HG02870 (cell line): Measurements from ENCODE around the gene MIP.
"Not testable (repeated sequence)": the region's sequence is repeated elsewhere in the genome, so short reads cannot be mapped to it uniquely, and the experiment has no call there.

ENCODE experiments used
- ATAC-seq: cut with Tn5 transposase; IDR thresholded peaks from one replicate; pipeline ENCODE4 v1.9.1; 2021; ENCODE audit warnings: mild to moderate bottlenecking, moderate library complexity; ENCODE audit not compliant: unreplicated experiment

Gene MIP

DNA sequence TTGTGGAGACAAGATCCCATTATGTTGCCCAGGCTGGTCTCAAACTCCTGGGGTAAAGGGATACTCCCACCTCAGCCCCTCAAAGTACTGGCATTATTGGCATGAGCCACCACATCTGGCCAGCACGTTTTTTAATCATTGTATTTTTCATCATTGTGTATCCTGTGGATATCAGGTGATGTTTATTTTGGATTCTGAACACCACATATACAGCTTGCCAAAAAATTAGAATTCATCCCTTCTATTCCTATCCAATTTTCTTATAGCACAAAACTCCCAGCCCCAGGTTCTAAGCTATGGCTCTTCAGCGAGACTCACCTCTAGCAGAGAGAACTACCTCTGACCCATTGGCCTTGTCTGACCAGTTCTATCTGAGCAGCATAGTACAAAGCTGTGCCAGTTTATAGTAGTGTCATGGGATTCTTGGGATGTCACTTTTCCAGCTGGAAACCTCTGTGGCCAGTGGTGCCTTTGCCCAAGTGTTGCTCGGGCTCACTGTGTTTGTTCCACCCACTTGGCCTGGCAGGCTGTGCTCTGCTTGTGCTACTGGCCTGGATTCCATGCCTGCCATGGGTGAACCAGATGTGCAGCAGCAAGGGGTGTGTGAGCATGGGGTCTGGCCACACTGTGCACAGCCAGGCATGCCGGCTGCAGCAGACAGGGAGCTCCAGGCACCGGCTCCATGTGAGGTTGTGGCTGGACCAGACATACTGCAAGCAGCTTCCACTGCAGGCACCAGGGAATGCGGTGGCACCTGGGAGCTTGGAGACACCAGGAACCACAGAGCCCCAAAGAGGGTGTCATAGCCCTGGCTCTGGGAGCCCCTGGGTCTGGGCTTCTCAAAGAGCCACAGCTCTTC, 42.4 kb downstream of the MIP start:
- no peak for ATAC-seq

- ATAC-seq = no peak
These were observed 43.7 kb downstream of the MIP start for GRCh38 chr12:56410768-56411167.

DNA sequence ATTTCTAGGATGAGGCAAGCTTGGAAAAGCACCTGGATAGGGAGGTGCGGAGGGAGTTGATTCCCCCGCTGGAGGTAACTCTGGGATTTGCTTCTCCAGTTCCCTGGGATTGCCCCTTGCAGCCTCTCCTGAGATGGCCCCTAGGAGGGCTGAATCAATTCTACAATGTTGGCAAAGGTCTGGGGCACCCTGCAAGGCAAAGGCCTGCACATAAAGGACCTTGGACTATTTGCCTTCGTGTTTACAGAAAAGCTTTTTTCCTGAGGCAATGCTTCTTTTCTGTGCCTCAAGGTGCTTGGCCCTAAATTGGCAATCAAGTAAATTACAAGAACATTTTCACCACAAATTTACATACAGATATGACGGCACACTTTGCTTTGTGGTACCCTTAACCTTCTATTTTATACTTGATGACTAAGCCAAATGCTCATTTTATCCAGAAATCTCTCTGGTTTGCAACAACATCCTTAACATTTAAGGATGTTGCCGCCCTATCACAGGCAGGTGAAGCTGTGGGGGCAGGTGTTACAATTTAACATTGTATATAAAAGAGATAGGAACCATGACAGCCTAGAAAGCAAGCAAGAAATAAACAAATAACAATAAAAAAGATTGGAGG, 45.5 kb downstream of the MIP start:
- ATAC-seq = no peak

GRCh38 chr12:56404227-56404626, 50.2 kb downstream of the MIP start:
- ATAC-seq = not testable (repeated sequence)

DNA sequence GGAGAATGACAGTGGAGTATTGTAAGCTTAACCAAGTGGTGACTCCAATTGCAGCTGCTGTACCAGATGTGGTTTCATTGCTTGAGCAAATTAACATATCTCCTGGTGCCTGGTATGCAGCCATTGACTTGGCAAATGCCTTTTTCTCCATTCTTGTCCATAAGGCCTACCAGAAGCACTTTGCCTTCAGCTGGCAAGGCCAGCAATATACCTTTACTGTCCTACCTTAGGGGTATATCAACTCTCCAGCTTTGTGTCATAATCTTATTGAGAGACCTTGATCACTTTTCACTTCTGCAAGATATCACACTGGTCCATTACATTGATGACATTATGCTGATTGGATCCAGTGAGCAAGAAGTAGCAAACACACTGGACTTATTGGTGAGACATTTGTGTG, 52.8 kb downstream of the MIP start:
- not testable (repeated sequence) for ATAC-seq

DNA sequence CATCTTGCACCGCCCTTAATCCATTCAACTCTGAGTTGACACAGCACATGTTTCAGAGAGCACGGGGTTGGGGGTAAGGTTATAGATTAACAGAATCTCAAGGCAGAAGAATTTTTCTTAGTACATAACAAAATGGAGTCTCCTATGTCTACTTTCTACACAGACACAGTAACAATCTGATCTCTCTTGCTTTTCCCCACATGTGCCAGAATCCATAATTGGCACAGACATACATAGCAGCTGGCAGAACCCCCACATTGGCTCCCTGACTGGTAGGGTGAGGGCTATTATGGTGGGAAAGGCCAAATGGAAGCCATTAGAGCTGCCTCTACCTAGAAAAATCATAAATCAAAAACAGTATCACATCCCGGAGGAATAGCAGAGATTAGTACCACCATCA, 53.3 kb downstream of the MIP start:
- not testable (repeated sequence) for ATAC-seq
